Neural cell (in vitro differentiated cells): ENCODE data around the gene GLT8D2. TPM values are rescaled to one million over a fixed set of nuclear protein-coding genes. Genes with fewer than 3 reads are reported as not detected.

Experiments
- H2AFZ ChIP-seq: fragments of 200-600, 300-800 bp; sonication (generic), shearing (Covaris generic); 2 replicates; pipeline ENCODE4 v1.6.0; 2014; ENCODE audit warnings: low read depth, mild to moderate bottlenecking, antibody characterized with exemption, low read length, moderate library complexity
- H3F3A ChIP-seq: fragments of 200-600 bp; shearing (Covaris generic); 2 replicates; pipeline ENCODE4 v1.6.1; 2016; ENCODE audit warnings: mild to moderate bottlenecking, moderate library complexity, mixed read lengths, antibody characterized with exemption, low read length; ENCODE audit not compliant: insufficient read depth, poor library complexity, severe bottlenecking
- H3K27ac ChIP-seq: fragments of 200-600, 300-800 bp; sonication (generic), shearing (Covaris generic); 2 replicates; pipeline ENCODE4 v1.5.1; 2014; ENCODE audit warnings: mild to moderate bottlenecking, low read length, moderate library complexity
- H3K27me3 ChIP-seq: fragments of 300-800, 200-600 bp; sonication (generic), shearing (Covaris generic); 2 replicates; pipeline ENCODE4 v1.6.0; 2014; ENCODE audit warnings: mild to moderate bottlenecking, low read depth, low read length, moderate library complexity; ENCODE audit not compliant: insufficient read depth
- H3K36me3 ChIP-seq: fragments of 300-800, 200-600 bp; sonication (generic), shearing (Covaris generic); 2 replicates; pipeline ENCODE4 v1.5.1; 2014; ENCODE audit warnings: mild to moderate bottlenecking, antibody characterized with exemption, low read length, moderate library complexity; ENCODE audit not compliant: insufficient read depth
- H3K4me2 ChIP-seq: fragments of 300-800, 200-600 bp; sonication (generic), shearing (Covaris generic); 2 replicates; pipeline ENCODE4 v1.6.0; 2014; ENCODE audit warnings: mild to moderate bottlenecking, low read length
- H3K4me3 ChIP-seq: fragments of 300-800, 200-600 bp; sonication (generic), shearing (Covaris generic); 2 replicates; pipeline ENCODE4 v1.5.1; 2014; ENCODE audit warnings: mild to moderate bottlenecking, low read length, moderate library complexity
- H3K79me2 ChIP-seq: fragments of 200-600 bp; shearing (Covaris generic); replicated peaks from 2 replicates; pipeline ENCODE4 v1.6.0; 2014; ENCODE audit warnings: mild to moderate bottlenecking, low read length, moderate library complexity; ENCODE audit not compliant: insufficient read depth
- H3K9ac ChIP-seq: fragments of 300-800, 200-600 bp; sonication (generic), shearing (Covaris generic); 2 replicates; pipeline ENCODE4 v1.6.1; 2016; ENCODE audit warnings: mild to moderate bottlenecking, low read length, mixed read lengths
- H3K9me2 ChIP-seq: fragments of 200-600 bp; shearing (Covaris generic); 2 replicates; pipeline ENCODE4 v1.6.1; 2016; ENCODE audit warnings: mild to moderate bottlenecking, low read length, mixed read lengths; ENCODE audit not compliant: insufficient read depth
- H3K9me3 ChIP-seq: fragments of 200-600, 300-800 bp; sonication (generic), shearing (Covaris generic); 2 replicates; pipeline ENCODE4 v1.6.1; 2016; ENCODE audit warnings: mild to moderate bottlenecking, mixed run types, low read length, moderate library complexity, mixed read lengths
- H4K20me1 ChIP-seq: fragments of 200-600 bp; shearing (Covaris generic); 2 replicates; pipeline ENCODE4 v1.6.1; 2016; ENCODE audit warnings: mild to moderate bottlenecking, mixed run types; ENCODE audit not compliant: insufficient read depth
- CTCF ChIP-seq: fragments of 450-650 bp; IDR thresholded peaks from 2 replicates; pipeline ENCODE4 v1.5.1; 2014; ENCODE audit warnings: antibody characterized with exemption, mild to moderate bottlenecking, moderate library complexity; ENCODE audit not compliant: poor library complexity, severe bottlenecking
- EP300 ChIP-seq: fragments of 450-650 bp; conservative IDR thresholded peaks from 2 replicates; pipeline ENCODE4 v1.6.1; 2014; ENCODE audit warnings: antibody characterized with exemption, mild to moderate bottlenecking, moderate library complexity; ENCODE audit not compliant: poor library complexity, severe bottlenecking
- EZH2 ChIP-seq: fragments of 200-600, 300-800 bp; shearing (Covaris generic), sonication (generic); IDR thresholded peaks from 2 replicates; pipeline ENCODE4 v1.6.1; 2014; ENCODE audit warnings: antibody characterized with exemption, low read length, borderline replicate concordance, mild to moderate bottlenecking; ENCODE audit not compliant: insufficient read depth, poor library complexity, severe bottlenecking
- MXI1 ChIP-seq: fragments of 450-650 bp; conservative IDR thresholded peaks from 2 replicates; pipeline ENCODE4 v1.6.1; 2014; ENCODE audit warnings: antibody characterized with exemption, mild to moderate bottlenecking; ENCODE audit not compliant: poor library complexity, severe bottlenecking
- POLR2AphosphoS5 ChIP-seq: IDR thresholded peaks from 2 replicates; pipeline ENCODE4 v1.6.1; 2012
- RAD21 ChIP-seq: fragments of 450-650 bp; conservative IDR thresholded peaks from 2 replicates; pipeline ENCODE4 v1.6.1; 2014; ENCODE audit warnings: antibody characterized with exemption, mild to moderate bottlenecking, moderate library complexity
- REST ChIP-seq: IDR thresholded peaks from 2 replicates; pipeline ENCODE4 v1.6.1; 2012; ENCODE audit warnings: borderline replicate concordance
- SMC3 ChIP-seq: fragments of 450-650 bp; conservative IDR thresholded peaks from 2 replicates; pipeline ENCODE4 v1.6.1; 2014; ENCODE audit warnings: antibody characterized with exemption, mild to moderate bottlenecking, moderate library complexity; ENCODE audit not compliant: poor library complexity
- TAF1 ChIP-seq: IDR thresholded peaks from 2 replicates; pipeline ENCODE4 v1.6.1; 2012; ENCODE audit warnings: low read depth
- polyA plus RNA-seq: library from polyadenylated mRNA; depleted of rRNA; stranded (reverse); fragments of >200 nt; gene quantifications from 2 replicates; pipeline ENCODE4 v1.2.3, GENCODE V29; 2014

The GLT8D2 gene
- polyA plus RNA-seq, 1 donor from 2014 or later = 8.3 TPM

- Histone ChIP-seq H3K9me2 (no peaks in the 10 kb centered on the region), H3K9me3 (no peaks in the 10 kb centered on the region), H2AFZ (no peak overlapping the region), H3K4me3 (no peak overlapping the region), H3F3A (no peaks in the 10 kb centered on the region), H3K79me2 (no peaks in the 10 kb centered on the region), H3K27ac (no peak overlapping the region), H3K36me3 (no peaks in the 10 kb centered on the region), H3K4me2 (no peak overlapping the region), H3K27me3 (no peaks in the 10 kb centered on the region), H4K20me1 (no peaks in the 10 kb centered on the region), H3K9ac (no peak overlapping the region)
- no peak for TF ChIP-seq SMC3
These were observed 6.5 kb upstream of the GLT8D2 start for GRCh38 chr12:104056419-104056972.

GRCh38 chr12:104055686-104056388, 5.8 kb upstream of the GLT8D2 start:
- no peak for TF ChIP-seq TAF1
- TF ChIP-seq CTCF = no peak
- no peak for TF ChIP-seq SMC3
- TF ChIP-seq RAD21 = no peak
- no peak for TF ChIP-seq EP300
- no peak for TF ChIP-seq EZH2
- no peak for TF ChIP-seq REST
- TF ChIP-seq MXI1 = no peak
- no peak for TF ChIP-seq POLR2AphosphoS5
- Histone ChIP-seq H3K79me2 (no peaks in the 10 kb centered on the region), H4K20me1 (no peaks in the 10 kb centered on the region), H3K9ac (no peak overlapping the region), H3K9me3 (no peaks in the 10 kb centered on the region), H3F3A (no peaks in the 10 kb centered on the region), H3K36me3 (no peaks in the 10 kb centered on the region), H3K9me2 (no peaks in the 10 kb centered on the region), H3K27me3 (no peaks in the 10 kb centered on the region), H3K4me2 (no peak overlapping the region), H2AFZ (no peak overlapping the region), H3K4me3 (no peak overlapping the region), H3K27ac (no peak overlapping the region)
